Measurements from ENCODE around the gene ELOVL6.
"Not testable (repeated sequence)": the region's sequence is repeated elsewhere in the genome, so short reads cannot be mapped to it uniquely, and the experiment has no call there.

The ELOVL6 gene

DNA sequence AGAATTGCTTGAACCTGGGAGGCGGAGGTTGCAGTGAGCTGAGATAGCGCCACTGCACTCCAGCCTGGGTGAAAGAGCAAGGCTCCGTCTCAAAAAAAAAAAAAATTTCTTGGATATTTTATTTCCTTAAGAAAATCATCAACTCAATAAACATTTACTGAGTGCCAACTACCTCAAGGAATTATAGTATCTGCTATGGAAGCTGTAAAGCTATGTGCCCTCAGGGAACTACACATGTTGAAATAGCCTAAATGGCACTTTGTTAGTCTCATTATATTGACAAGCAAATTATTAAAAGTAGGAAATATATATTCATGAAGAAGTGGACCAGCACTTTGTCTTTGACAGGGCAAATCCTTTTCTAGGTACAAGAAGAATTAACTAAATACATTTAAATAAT is 40.8 kb downstream of the ELOVL6 start:
- no peak for DNase-seq

DNA sequence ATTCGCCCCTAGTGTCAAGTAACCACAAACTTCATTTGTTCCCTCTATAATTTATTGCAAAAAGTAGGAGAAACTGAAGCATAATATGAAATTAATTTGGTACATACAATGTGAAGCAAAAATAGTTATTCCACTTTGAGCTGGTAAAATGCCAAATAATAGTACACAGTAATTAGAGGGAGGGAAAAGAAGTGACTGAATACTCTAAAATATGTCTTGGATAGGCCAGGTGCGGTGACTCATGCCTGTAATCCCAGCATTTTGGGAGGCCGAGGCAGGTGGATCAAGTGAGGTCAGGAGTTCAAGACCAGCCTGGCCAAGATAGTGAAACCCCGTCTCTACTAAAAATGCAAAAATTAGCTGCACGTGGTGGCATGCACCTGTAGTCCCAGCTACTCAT is 41.2 kb downstream of the ELOVL6 start:
- DNase-seq = not testable (repeated sequence)

DNA sequence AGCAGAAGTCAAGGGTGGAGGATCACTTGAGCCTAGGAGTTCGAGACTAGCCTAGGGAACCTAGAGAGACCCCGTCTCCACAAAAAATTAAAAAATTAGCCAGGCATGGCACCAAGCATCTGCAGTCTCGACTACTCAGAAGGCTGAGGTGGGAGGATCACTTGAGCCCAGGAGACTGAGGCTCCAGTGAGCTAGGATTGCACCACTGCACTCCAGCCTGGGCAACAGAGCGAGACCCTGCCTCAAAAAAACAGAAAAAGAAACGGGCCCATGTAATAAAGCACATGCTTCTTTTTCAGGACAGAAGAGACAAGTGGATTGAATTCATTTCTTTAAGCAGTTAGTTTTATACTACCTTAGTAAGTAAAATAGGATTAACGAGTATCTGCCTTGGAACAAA is 42.0 kb downstream of the ELOVL6 start:
- no peak for DNase-seq

DNA sequence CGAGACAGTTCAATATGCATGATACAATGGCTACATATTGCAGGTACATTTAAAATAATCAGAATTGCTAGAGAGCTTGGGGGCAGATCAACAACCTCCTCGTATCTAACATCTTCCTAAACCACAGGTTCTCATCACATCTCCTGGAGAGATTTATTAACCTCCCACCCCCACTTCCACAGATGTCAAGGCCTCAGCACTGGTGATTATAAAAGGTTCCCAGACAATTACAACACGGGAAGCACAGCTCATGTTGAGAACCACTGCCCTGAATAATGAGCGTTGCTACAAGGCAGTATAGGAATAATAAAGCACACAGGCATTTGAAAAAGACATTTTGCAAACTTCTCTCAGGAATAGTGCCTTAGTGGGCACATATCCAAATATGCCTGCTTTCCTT is 42.8 kb downstream of the ELOVL6 start:
- no peak for DNase-seq

DNA sequence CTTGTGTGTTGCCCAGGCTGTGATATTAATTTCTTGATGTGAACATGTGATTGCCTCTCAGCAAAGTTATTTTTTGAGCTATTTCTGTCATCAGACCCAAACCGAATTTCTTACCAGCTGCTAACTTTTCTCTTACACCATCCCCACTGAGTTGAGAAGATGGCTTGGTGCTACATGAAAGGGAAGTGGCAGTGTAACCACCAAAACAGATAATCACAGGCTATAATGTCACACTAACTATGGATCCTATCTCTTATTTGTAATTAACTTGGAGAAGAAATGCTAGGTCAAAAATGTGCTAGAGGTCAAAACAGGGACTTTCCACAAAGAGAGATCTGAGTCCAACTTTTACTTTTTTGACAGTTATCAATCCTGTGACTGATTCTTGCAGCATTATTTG is 43.8 kb downstream of the ELOVL6 start:
- no peak for DNase-seq

DNA sequence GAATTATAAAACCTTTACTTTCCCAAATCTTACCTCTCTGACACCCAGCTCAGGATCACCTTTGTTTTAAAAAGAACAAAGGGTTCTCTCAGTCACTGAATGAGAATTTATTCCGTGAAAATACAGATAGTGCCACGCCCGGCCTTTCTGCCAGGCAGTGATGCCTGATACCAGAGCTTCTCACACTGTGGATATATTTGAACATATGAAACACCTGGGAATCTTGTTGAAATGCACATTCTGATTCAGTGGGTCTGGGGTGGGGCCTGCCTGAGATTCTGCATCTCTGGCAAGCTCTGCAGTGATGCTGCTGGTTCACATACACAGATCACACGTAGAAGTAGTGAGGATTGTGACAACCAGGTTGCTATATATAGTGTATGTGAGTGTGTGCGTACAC is 46.0 kb downstream of the ELOVL6 start:
- DNase-seq = no peak

DNA sequence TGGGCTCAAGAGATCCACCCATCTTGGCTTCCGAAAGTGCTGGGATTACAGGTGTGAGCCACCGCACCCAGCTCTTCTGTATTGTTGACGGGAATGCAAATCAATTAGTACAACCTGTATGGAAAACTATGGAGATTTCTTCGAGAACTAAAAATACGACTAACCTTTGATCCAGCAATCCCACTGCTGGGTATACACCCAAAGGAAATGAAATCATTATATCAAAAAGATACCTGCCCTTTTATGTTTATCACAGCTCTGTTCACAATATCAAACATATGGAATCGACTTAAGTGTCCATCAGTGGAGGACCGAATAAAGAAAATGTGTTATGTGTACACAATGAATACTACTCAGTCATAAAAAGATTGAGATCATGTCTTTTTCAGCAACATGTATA is 49.3 kb downstream of the ELOVL6 start:
- DNase-seq = no peak

DNA sequence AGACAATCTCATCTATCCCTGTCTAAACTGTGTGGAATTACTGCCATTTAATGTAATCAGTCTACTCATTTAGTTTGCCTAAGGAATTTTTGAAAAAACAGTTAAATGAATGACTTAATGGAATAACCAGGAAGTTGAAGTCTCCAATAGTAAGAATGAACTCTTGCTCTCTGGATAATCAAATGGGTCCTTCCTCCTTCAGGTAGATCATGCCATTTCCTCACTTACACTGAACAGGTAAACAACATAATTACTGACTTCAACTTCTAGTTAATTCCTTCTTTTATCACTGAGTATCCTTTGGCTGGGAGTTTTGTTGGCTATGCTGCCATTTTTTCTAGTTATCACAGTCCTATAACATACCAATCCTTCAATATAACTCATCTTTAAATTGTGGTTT is 56.0 kb downstream of the ELOVL6 start:
- no peak for DNase-seq

DNA sequence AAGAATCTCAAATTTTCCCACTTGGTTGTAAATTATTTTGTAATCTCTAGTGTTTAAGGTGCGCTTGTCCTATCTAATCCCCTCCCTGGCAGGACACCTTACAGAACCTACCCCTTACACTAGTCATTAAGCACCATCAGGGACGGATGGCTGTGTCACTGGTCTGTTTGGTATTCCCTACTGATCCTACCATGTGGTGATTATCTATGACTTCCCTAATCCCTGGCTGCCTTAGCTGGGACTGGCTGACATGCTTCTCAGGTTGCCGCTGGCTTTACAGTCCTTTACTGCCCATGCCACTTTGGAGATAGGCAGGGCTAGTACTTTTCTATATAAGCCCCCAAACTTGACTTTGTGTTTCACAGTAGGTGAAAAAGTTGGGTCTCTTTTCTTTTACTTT is 58.6 kb downstream of the ELOVL6 start:
- no peak for DNase-seq

DNA sequence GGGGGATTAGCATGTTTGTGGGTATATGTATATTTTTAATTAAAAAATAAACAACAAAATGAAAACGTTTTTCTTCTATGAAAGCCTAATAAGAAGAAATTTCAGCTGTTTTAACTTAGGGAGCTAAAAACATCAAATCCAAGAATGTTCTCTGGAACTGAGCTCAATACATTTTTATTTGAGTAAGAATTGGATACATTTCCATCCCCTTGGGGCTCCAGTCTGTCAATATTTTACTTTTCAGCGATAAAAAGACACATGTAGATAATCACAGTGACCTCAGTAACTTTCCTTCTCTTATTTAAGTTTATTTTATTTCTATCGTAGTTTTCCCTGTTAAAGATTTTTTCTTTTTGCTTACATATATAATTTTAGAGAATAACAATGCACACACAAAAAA is 59.3 kb downstream of the ELOVL6 start:
- no peak for DNase-seq

DNA sequence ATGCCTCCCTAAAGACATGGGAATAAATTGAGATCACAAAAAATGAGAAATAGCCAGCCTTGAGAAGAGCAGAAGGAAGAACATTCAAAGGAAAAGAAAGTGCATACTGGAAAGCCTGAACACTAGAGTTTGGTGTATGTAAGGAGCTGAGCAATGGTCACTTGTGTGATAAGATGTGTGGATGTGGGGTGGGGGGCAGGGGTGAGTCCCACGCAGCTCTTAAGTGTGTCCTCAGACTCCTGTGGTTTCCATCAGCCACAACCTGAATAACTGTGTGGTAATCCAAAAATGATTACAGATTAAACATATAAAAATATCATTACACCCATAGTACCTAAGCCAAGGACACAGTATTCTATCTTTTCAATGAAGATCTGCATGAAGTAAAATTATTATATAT is 59.9 kb downstream of the ELOVL6 start:
- no peak for DNase-seq

DNA sequence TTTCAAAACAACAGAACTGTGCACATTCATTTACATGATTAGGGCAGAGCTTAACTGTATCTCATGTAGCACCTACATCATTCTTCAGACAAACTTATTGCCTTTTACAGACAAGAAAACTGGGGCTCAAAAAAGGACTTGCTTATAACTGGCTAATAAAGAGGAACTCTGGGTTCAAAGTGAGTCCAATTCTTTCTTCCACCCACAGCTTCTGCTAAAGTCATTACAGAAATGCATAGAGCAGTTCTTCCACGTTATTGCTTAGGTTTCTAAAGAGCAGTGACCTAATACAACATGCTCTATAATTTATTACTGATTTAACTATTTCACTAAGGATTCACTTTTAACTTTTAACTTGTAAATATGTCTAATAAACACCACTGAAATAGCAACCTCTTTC is 60.6 kb downstream of the ELOVL6 start:
- DNase-seq = no peak

DNA sequence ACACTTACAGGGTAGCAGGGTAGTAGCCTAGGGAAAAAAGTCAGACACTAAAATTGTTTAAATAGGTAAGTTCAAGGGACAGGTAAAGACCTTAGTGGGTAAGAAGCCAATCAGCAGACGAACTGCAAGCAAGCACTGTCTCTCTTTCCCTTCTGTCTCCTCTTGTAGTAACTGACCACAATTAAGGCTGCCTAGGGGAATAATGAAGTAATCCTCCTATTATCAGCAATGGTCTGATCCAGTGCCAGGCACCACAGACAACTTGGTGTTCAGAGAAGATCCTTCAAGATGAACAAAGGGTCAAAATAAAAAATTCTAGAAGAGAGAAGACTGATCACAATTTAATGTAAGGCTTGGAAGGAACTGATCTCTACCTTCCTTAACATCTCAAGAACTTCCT is 62.9 kb downstream of the ELOVL6 start:
- no peak for DNase-seq

DNA sequence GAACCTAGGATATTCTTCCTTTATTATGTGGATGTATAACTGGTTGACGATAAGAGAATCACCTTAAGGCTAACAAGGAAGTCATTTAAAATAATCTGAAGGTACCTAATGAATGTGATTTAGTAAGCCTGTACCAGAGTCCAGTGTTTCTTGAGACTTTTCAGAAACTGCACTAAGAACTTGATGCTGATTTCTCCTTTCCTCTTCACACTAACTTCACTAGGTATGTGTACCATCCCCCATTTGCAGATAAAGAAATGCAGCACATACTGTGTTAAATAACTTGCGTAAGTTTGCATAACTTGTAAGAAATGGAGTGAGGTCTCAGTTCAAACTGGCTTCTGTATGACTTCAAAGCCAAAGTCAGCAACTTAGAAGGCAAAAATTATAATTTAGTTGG is 63.3 kb downstream of the ELOVL6 start:
- no peak for DNase-seq

DNA sequence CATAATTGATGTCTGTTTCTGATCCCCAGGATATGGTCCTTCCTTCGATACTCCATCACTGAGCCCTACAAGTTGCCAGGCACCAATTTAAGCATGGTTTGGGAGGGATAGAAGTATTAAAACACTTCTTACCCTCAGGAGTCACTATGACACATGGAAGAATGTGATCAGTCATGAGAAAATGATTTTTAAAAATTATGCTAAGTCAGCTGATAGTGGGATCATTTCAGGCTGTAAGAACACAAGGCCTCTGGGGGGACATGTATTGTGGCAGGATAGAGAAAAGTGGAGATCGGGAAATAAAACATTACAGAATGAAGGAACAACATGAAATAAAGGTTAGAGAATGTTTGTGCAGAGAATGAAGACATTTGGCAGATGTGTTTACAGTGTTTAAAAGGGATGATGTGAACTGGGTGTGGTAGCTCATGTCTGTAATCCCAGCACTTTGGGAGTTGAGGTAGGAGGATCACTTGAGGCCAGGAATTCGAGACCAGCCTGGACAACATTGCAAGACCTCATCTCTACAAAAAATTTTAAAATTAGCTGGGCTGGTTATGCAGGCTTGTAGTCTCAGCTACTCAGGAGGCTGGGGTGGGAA is 64.0 kb downstream of the ELOVL6 start:
- DNase-seq = no peak

DNA sequence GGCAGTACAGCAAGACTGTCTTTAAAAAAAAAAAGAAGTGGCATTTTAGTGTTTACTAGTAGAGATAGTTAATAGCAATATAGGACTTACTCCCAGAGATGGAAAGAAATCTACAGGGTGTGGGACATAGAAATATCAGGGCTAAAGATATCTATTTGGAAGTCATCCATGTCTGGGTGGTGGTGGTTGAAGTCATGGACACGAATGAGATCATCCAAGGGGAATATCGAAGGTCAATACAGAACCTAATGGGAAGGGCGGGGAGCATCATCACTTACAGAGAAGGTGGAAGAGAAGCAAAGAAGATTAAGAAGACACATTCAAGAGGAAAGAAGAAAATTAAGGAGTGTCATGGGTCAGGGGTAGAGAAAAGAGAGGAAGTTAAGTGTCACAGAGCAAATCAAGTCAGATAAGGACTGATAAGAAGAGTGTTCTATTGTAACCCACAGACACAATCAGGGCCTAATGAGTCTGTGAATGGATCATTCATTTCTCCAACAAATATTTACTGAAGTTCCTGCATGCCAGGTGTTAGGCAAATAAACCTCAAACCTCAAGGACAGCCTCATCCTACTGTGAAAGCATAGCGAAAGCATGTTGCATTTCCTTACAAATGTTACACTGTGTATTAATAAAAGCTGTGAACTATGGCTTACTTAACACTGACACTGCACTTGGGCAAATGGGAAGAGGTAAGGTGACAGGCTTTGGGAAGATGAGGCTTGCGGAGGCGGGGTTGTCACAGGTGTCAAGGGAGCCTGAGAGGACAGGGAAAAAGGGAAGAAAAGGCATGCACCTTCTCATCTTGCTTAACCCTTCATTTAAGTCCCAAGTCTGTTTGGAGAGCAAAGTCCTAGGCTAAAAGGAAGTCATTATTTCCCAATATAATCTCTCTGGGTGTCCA is 65.3 kb downstream of the ELOVL6 start:
- DNase-seq = no peak

DNA sequence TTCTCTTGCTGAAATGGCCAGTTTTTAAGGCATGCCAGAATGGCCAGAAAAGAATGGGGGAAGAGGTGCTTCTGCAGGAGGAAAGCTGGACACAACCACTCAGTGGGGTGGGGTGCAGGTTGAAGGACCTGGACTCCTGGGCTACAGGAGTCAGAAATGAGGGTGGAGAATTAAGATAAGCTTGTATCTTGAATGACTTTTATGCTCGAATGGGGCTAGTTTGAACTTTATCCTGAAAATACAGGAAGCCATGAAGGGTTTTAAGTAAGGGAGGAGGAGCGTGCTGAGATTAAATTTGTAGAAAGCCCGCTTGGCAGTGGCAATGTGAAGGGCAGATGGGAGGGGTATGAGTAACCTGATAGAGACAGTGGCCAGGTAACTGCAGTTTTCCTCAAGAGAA is 66.5 kb downstream of the ELOVL6 start:
- no peak for DNase-seq

DNA sequence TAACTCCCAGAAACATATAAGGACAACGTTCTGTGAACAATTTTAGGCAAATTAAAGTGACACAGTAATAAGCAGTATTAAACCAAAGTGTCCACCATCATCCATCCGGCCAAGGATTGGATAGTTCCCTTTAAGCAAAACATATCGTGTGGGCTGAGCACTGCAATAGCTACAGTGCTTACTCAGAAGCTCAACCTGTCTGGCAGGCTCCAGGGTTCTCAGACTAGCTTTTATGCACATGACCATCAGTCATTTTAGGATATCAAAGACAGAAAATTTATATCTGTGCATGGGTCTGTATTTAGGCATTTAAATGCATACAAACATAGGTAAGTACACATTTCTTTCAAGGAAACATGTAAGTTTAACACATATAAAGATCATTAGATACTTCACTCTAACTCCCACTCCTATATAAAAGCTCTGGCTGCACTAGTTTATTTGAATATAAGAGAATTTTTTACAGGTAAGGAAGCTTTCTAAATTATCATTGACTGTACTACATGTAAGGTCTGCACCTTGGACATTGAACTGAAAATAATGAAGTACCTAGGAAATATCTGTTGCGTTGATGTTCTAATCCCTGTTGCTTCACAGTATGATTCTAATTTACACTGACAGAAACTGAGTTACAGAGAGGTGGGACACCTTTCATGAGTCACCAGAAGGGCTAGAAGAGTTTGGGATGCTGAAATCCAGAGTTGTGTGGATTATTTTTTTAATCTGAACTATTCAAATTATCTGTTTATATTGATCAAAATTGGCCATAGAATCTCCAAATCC is 67.6 kb downstream of the ELOVL6 start:
- DNase-seq = no peak

DNA sequence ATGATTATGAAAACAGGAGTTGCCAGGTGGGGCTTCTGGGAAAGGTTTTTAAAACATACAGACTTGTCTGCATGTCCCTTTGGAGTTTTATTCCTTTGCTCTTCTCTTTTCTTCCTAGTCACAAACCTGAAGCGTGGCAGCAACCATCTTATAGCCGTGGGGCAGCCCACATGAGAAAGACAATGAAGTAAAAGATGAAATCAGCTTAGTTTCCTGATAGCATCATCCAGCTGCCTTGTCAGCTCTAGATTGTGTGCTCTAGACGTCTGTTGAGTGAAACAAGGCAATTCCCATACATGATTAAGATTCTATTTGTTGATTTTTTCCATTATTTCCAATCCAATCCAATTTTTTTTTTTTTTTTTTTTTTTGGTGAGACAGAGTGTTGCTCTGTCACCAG is 68.9 kb downstream of the ELOVL6 start:
- no peak for DNase-seq

DNA sequence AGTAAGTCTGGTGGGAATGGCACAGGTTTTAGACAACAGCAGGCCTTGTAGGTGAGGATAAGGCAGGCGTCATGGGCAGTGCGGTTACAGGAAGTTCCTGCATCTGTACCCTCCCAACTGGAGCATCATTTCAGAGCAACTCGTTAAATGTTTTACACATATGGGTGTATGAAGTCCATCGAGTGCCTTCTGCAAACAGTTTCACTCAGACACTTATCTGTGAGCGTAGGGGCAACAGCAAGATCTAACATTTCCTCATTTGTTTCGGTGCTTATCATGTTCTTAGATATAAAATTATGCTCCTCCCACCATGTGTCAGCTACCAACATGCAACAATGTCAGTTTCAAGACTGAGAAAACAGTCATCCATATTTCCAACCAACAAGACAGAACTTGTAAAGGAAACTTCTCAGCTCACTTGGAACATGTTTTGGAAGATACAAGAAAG is 69.9 kb downstream of the ELOVL6 start:
- DNase-seq = no peak

DNA sequence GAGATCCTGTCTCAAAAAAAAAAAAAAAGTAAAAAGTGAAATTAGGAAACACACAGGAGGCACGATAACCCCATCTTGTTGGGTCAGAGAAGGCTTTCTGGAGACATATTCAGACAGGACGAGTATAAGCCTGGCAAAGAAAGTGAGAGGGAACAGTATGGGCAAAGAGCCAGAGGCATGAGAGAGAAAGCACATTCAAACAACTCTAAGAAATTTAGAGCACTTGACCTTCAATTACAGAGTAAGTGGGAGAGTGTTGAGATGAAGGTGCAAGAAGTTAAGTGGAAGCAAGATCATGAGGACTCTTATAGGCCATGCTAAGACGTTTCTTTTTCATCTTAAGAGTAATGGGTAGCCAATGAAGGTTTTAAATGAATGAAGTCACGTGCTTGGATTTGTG is 70.4 kb downstream of the ELOVL6 start:
- no peak for DNase-seq

DNA sequence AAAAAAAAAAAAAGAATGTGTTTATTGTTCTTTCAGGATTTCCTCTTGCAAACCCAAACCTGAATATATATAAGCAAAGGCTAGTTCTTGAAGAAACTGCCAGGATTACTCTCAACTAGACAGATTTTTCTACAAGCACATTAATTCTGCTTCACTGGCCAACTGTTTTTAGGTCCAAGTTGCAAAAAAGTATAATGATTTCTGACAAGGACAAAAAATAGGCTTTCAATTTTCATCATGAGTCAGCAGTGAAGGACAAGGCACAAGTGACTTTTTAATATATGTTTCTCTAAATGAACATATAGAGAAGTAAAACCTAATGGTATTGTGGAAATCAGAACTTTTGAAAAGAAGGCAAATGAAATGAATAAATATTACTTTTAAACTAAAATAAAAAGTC is 73.7 kb downstream of the ELOVL6 start:
- no peak for DNase-seq

DNA sequence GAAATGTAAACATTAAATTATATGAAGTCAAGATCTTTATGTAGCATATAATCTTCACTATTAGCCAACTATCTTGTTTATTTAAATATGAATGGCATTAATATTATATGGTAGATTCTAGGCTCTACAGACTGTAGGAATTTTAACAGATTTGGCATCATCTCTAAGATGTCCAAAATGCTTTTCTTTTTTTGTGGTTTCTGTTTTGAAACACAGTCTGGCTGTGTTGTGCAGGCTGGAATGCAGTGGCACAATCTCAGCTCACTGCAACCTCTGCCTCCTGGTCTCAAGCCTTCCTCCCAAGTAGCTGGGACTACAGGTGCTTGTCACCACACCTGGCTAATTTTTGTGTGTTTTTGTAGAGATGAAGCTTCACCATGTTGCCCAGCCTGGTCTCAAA is 76.2 kb downstream of the ELOVL6 start:
- DNase-seq = no peak

DNA sequence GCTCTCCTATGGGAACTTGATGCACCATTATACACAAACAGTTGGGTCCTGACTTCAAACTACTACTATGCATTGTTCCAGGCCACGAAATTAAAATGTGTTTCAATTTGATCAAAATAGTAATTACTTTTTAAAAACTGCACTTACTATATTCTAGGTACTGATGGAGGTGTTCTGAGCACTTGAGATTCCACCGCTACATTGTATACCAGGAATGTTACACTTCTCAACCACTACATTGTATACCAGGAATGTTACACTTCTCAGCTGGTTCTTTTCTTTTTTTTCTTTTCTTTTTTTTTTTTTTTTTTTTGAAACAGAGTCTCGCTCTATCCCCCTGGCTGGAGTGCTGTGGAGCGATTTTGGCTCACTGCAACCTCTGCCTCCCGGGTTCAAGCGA is 77.9 kb downstream of the ELOVL6 start:
- DNase-seq = no peak

All from activated CD4-positive, alpha-beta T cell treated with anti-CD3 and anti-CD28 coated beads for 1 hour (primary cell).